Activated CD8-positive, alpha-beta memory T cell treated with anti-CD3 and anti-CD28 coated beads, Interleukin-2, amount 50 U/mL, for 24 hours (primary cell): ENCODE results near the gene SLC25A27.
A peak's percentile ranks its signal among the peaks of the same experiment; 100 is the strongest.
"Not testable (repeated sequence)": the region's sequence is repeated elsewhere in the genome, so short reads cannot be mapped to it uniquely, and the experiment has no call there.

Source experiments
- DNase-seq: peaks from one replicate; pipeline ENCODE4 v3.0.0-alpha.2; 2020; ENCODE audit errors: extremely low read depth

The SLC25A27 gene, protein sequence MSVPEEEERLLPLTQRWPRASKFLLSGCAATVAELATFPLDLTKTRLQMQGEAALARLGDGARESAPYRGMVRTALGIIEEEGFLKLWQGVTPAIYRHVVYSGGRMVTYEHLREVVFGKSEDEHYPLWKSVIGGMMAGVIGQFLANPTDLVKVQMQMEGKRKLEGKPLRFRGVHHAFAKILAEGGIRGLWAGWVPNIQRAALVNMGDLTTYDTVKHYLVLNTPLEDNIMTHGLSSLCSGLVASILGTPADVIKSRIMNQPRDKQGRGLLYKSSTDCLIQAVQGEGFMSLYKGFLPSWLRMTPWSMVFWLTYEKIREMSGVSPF

DNA sequence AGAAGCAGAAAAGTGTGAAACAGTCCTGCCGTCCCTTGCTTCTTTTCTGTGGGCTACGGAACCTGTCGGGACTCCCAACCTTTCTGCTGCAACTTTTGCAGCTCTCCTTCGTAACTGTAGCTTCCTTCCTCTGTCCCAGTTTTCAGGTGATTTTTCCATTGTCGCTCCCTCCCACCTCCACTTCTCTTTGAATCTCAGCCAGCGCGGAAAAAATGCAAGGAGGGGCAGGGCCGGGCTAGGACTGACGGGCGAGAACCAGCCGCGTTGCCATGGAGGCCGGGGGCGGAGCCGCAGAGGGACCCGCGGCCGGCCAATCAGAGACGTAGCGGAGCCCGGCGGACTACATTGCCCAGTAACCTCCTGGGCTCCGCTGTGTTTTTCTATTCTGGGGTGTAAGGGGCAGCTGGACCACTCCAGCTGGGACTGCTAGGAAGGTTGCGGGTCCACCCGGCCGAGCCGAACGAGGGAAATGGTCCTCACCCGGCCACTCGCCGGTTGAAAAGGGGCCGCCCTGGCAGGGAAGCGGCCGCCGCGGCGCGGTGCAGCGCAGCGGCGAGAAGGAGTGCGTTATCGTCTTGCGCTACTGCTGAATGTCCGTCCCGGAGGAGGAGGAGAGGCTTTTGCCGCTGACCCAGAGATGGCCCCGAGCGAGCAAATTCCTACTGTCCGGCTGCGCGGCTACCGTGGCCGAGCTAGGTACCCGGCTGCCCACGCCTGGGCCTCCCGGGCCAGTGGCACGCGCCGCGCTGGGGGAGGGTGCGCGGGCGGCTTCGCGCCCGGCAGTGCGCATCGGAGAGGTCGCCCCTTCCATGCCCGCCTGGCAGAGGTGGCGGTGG lies at the start of gene SLC25A27, which contains the start of gene CYP39A1:
Gene SLC25A27 (plus strand): TSS at position 373 of the 836 bp plus-strand sequence. CDS start 218 bp downstream, at position 591.
Gene CYP39A1 (minus strand): TSS at position 216 of the 836 bp plus-strand sequence. CDS start 236 bp downstream, outside the sequence.
- DNase-seq: peak; percentile 49

DNA sequence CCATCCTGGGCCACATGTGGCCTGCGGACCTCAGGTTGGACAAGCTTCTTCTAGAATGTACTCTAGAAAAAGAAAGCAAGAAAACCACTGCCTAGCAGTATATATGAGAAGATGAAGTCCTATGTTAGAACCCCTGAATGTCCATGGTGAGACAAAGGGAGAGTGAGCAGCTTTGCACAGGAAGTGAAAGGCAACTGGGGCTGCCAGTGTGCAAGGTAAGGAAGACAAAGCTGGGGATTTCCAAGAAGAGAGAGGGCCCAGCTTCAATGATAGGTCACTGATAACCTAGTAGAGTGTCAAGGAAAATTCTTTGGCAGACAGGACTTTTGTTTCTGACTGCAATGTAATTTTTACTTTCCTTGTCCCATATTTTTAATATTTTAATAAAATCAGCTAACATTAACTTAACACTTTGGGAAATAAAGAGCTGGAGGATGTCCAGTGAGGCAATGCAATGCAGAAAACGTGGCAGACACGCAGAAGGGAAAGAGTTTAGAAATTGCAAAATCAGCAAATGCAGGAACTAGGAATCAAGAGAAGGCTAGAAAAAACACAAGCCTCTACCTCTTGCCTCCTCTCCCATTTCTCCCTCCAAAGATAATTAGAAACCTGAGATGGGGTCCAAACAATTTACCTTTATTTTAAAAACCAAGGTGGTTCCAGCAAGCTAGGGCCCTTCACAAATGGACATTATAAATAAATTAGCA lies 47.5 kb upstream of the SLC25A27 start:
- DNase-seq: no peak

DNA sequence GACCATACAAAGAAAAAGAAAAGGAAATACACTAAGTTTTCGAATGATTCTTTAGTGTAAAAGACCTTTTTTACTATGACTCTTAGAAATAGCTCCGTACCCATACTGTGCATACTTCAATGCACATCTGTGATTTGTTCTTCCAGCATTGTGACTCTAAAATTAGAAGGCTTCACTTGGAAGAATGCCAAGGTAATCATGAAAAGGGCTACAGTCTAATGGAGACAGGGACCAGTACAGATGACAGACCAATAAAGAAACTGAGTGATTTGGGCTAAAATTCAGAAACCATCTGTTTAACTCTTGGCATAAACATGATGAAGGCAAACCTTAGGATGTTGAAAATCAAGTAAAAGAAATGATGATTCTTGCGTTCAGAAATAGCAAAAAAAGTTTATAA lies 46.4 kb upstream of the SLC25A27 start:
- DNase-seq: no peak

DNA sequence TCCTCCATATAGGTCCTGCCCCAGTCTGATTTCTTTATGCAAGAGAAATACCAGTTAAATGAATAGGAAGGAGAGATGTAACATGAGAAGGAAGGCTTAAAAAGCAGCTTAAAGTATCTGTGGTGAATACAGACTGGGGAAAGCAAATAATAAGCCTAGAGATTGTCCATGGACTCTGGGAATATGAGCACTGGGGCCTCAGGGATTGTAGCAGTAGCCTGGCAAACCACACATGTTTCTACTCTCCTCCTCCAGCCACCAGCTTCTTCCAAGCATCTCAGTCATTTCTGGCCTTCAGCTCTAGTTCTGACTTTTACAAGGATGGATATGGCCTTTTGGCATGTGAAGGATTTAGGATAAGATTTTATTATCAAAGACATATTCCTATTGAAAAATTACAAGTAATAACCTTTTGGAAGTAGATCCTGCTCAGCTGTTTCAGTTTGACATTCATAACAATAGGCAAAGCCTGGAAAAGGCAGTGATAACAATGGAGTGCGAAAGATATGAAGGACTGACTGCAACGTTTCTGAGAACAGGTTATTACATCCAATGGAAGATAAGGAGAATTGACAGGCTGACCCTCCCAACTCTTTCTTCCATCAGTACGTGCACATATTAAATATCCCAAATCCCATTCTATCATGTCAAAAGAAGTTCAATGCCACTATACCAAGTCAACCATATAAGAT lies 41.8 kb upstream of the SLC25A27 start:
- DNase-seq: no peak

DNA sequence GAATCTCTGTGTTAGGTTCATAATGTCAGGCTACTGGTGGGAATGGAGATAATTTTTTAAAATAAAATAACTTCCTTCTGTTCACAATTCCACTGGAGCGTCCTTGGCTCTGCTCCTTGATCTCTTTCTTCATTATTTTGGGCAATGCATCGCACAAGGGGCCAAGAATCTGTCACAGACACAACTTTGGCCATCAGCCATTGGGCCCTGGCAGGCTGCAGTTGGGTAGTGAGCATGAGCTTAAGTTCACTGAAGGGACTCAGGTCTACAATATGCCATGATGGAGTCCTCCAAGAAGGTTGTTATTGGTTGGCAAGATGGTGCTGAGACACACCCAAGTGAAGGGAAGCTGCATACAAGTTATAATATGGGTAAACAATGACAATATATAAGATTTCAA lies 40.1 kb upstream of the SLC25A27 start:
- DNase-seq: no peak

DNA sequence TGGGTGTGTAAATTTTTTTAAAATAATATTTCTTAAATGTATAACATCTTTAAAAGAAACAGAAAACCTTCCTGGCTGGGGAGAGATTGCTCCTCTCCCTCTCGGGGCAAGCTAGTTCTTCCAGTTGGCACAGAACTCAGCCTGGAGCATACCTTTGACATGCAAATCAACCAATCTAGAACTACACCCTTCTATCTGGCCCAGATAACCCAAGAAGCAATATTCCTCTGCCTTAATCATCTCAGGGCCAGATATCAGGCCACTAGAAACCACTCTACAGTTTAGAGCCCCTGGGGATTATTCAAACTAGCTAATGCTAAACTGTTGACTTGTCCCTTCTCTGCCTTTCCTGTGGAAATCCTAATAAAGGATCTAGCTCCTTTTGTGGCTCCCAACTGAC lies 34.0 kb upstream of the SLC25A27 start:
- no peak for DNase-seq

DNA sequence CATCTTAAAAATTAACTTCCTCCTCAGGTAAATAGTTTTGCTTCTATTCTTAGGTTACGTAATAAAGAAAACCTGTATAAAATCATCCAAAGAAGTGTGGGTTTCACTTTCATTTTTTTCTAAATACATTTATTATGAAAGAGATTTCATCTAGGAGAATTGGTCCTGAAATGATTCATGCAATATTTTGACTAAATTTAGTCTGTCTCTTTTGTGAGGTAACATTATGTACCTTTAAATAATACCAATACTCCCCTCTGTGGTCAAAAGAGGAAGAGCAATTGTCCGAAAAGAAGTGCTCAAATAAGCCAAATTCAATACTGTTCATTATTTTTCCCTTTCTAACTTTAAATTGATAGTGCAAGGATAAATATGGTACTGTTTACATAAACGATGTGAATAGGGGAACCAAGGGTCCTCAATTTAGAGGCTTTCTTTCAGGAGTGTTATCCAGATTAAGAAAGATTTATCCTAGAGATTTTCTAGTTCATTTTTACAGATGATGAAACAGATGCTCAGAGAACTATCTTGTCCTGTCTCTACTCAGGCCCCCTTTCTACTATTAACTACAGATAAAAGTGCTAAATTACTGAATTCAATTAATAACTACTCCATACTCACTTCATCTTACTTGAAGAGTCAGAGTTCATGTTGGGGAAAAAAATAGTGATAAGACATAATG lies 26.4 kb upstream of the SLC25A27 start:
- DNase-seq: no peak

DNA sequence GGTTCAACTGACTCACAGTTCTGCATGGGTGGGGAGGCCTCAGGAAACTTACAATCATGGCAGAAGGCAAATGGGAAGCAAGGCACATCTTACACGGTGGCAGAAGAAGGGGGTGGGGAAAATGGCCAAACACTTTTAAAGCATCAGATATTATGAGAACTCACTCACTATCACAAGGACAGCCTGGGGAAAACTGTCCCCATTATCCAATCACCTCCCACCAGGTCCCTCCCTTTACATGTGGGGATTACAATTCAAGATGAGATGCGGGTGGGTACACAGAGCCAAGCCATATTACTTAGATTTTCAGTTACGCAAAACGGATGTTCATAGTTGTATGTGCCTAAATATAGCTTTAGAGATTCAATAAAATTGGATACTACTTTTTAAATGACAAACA lies 25.8 kb upstream of the SLC25A27 start:
- DNase-seq: no peak

DNA sequence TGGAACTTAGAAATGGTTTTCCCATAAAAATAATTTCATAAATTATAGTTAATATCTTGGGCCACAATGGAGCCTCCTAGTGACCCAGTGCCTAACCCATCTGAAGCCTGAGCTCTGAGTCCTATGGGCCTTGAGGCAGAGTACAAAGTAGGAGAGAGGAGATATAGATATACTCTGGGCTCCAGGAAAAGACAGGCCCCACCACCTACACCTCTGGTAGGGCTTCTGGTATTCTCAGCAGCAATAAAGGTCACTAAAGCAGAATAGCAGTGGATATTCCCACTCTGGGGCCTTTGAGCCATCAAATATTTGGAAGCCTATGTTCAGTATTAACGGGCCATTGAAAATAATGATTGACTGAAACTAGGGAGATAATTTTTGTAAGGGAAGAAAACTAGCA lies 24.3 kb upstream of the SLC25A27 start:
- DNase-seq: no peak

DNA sequence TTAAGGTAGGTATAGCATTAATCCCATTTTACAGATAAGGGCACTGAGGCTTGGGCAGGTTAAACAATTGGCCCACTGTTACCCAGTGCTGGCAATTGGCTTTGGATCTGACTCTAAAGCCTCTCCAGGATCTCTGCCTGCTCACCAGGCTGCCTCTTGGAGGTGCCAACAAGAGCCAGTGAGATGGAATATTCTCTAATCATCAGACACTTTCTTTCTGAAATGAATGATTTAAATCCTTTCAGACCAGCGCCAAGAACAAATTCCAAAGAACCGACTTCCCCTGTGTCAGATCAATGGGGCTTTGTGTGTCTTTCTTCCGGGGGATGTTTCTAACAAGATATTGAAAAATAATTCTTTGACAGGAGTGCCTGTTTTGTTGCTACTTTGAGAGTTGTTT lies 23.8 kb upstream of the SLC25A27 start:
- DNase-seq: no peak

DNA sequence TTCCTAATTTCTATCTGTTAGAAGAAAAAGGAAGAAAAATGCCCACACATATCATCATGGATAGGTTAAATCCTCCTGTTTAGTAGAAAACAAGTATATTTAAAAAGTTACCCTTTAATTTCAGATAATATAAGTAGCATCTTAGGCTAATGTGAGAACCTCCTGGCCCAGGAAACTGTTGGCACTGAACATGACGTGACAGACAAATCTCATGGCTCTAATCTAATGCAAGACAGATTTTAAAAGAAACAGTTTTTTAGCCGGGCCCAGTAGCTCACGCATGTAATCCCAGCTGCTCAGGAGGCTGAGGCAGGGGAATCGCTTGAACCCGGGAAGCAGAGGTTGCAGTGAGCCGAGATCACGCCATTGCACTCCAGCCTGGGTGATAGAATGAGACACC lies 23.1 kb upstream of the SLC25A27 start:
- no peak for DNase-seq

DNA sequence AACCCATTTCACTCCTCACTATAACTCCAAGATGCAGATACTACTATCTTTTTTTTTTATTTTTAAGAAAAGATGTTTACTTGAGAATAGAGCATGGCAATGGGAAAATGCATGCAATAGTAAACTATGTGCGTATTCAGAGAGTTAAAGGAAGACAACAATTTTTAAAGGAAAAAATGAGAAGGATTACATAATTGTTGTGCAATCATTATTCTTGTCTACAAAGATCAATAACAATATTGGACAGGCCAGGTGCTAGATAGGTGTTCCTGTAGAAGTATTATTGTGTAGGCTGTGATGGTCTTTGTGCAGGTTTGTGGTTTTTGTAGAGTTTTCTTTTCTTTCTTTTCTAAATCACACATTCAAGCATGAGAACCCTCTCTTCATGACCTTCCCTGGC lies 20.7 kb upstream of the SLC25A27 start:
- no peak for DNase-seq

DNA sequence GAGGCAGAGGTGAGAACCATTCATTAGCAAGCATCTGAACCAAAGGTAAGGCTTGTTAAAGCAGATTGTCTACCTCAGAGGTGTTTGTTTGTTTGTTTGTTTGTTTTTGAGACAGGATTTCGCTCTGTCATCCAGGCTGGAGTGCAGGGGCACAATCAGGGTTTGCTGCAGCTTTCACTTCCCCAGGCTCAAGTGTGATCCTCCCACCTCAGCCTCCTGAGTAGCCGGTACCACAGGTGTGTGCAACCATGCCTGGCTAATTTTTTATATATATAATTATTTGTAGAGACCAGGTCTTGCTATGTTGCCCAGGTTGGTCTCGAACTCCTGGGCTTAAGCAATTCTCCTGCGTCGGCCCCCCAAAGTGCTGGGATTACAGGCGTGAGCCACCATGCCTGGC lies 17.3 kb upstream of the SLC25A27 start:
- no peak for DNase-seq

DNA sequence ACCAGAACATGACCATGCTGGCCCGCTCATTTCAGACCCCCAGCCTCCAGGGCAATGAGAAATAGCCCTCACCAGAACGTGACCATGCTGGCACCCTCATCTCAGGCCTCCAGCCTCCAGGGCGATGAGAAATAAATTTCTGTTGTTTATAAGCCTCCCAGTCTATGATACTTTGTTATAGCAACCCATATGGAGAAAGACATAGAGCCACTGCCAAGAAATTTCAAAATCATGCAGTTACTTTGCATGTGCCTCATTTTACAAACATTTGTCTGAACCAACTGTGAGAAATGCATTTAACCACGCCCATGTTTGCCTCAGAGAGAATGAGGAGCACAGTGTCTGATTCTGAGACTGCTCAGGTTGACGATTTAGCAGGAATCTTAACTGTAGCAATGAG lies 15.6 kb upstream of the SLC25A27 start:
- DNase-seq: no peak

DNA sequence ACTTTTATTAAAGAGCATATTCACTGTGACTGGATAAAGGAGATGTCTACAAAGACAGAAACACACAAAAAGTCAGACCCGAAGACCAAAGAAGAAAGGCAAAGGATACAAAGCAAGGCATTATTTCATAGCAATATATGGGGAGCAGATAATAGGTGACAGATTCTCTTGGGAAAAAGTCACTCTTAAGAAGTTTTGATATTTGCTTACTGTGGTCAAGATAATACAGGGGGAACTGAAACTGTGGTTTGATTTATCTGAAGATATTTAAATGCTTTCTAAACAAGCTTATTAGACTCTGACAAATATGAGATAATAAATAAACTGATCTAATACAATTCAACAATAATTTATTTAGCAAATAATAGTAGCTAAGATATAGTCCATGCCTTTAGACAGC lies 14.8 kb upstream of the SLC25A27 start:
- no peak for DNase-seq

DNA sequence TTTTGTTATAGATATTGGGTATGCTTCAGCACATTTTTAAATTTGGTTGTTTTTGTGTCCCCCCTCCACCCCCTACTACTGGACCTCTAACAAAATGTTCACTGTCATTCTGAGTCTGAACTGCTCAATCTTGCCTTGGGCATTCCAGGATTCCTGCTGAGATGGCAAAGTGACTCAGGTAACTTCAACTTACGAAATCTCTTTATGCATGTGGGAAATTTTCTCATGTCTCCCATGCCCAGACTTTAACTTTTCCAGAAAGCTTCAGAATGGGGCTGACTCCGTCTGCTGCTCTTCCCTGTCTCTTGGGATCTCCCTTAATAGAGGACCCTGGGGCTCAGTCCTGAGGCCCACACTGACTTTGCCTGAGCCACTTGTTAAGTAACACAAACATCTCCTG lies 14.1 kb upstream of the SLC25A27 start:
- no peak for DNase-seq

DNA sequence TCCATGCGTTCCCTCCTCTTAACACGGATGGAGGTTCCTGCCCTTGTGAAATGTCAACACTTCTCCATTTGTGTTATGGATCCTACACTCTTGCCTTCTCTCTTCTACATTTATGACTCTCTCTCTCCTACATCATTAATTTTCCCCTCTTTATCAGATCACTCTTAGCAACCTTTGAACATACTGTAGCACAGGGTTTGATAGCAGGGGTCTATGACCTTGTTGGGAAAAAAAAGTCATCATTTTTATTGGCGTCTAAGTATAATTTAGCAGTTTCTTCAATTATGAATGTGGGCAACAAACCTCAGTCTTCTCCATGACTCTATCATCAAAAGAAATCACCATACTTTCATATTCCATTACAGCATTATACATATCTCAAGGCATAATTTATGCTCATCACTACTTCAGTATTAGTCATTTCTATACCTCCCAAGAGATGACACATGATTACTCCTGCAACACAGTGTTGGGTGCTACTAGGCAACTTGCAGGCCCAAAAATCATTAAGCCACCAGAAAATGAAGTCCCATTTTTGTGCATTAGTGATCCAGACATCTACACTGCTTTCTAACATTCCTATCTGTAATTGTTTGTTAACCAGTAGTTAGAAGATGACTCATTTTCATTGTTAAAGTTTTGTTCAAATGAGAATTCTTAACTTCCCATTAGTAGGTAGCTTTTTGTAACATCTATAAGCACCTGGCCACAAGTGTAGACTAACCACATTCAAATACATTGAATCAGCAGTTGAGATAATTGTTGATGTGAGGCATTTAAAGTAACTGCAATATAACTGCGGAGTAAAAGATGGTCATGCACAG lies 9.6 kb upstream of the SLC25A27 start:
- DNase-seq: no peak

DNA sequence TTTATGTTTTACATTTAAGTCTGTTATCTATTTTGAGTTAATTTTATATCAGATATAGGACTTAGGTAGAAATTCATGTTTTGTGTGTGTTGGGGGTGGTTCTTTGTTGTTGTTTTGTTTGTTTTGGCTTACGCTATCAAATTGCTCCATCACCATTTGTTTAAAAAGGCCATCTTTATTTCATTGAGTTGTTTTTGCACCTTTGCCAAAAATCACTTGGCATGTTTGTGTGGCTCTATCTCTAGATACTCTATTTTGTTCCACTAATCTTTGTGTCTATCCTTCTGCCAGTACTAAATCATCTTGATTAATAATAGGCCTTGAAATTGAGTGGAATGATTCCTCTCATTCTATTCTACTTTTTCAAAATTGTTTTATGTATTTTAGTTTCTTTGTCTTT lies 7.5 kb upstream of the SLC25A27 start:
- no peak for DNase-seq

DNA sequence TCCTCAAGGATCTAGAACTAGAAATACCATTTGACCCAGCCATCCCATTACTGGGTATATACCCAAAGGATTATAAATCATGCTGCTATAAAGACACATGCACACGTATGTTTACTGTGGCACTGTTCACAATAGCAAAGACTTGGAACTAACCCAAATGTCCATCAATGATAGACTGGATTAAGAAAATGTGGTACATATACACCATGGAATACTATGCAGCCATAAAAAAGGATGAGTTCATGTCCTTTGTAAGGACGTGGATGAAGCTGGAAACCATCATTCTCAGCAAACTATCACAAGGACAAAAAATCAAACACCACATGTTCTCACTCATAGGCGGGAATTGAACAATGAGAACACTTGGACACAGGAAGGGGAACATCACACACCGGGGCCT lies 4.7 kb upstream of the SLC25A27 start:
- not testable (repeated sequence) for DNase-seq

DNA sequence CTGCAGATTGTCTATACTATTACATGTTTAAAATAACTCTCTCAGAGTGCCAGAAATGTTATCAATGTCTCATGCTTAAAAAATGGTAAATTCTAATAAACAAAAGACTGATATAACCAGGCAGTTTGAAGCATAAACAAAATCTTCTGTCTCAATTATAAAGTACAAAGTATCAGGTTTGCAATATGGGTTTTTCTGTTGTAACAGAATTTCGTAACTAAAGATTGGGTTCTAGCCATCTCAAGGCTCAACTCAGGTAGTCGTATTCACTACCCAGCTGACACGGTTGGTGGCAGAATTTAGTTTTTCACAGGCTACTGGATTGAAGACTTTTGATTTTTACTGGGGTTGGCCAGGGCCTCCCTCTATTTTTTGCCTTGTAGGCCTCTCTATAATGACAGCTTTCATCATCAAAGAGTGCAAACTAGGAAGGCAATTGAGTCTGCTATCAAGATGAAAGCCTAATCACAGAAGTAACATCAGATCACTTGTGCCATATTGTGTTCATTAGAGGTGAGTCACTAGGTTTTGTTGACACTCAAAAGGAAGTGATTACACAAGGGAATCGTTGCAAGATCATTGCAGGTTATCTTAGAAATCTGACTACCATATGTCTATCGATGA lies 3.8 kb upstream of the SLC25A27 start:
- DNase-seq: no peak
